HG03066 (cell line): ENCODE results near the gene PLS1.

Experiments
- ATAC-seq: cut with Tn5 transposase; IDR thresholded peaks from one replicate; pipeline ENCODE4 v1.9.1; 2021; ENCODE audit warnings: low read depth; ENCODE audit not compliant: unreplicated experiment

PLS1 gene

GRCh38 chr3:142636664-142637063 is 40.5 kb downstream of the PLS1 start:
- ATAC-seq, result no peak

- no peak for ATAC-seq
Observed at GRCh38 chr3:142638291-142638690, 42.1 kb downstream of the PLS1 start.

GRCh38 chr3:142641504-142641903 is 45.3 kb downstream of the PLS1 start:
- ATAC-seq, result no peak

GRCh38 chr3:142642956-142643355 is 46.8 kb downstream of the PLS1 start:
- ATAC-seq, result no peak

- ATAC-seq, result no peak
Observed at GRCh38 chr3:142644502-142644901, 48.3 kb downstream of the PLS1 start.

GRCh38 chr3:142645236-142645793 is 49.1 kb downstream of the PLS1 start:
- no peak for ATAC-seq

GRCh38 chr3:142646020-142646785 is 50.0 kb downstream of the PLS1 start:
- ATAC-seq, result no peak

- ATAC-seq, result no peak
Observed at GRCh38 chr3:142647856-142648255, 51.7 kb downstream of the PLS1 start.

GRCh38 chr3:142648950-142649349 is 52.8 kb downstream of the PLS1 start:
- no peak for ATAC-seq

GRCh38 chr3:142650001-142650693 is 54.0 kb downstream of the PLS1 start:
- no peak for ATAC-seq

GRCh38 chr3:142651711-142652110 is 55.5 kb downstream of the PLS1 start:
- ATAC-seq, result no peak

GRCh38 chr3:142652826-142653292 is 56.7 kb downstream of the PLS1 start:
- no peak for ATAC-seq

- ATAC-seq, result no peak
Observed at GRCh38 chr3:142656575-142656974, 60.4 kb downstream of the PLS1 start.

- ATAC-seq, result no peak
Observed at GRCh38 chr3:142657033-142657432, 60.8 kb downstream of the PLS1 start.

GRCh38 chr3:142660383-142660782 is 64.2 kb downstream of the PLS1 start:
- ATAC-seq, result no peak

GRCh38 chr3:142660893-142661292 is 64.7 kb downstream of the PLS1 start:
- ATAC-seq, result no peak

- ATAC-seq, result no peak
Observed at GRCh38 chr3:142663865-142664264, 67.7 kb downstream of the PLS1 start.

GRCh38 chr3:142664311-142664710 is 68.1 kb downstream of the PLS1 start:
- ATAC-seq, result no peak

GRCh38 chr3:142664819-142665218 is 68.6 kb downstream of the PLS1 start:
- ATAC-seq, result no peak

GRCh38 chr3:142670120-142670519 is 73.9 kb downstream of the PLS1 start:
- ATAC-seq, result no peak

GRCh38 chr3:142676151-142676550 is 80.0 kb downstream of the PLS1 start:
- no peak for ATAC-seq

- no peak for ATAC-seq
Observed at GRCh38 chr3:142680710-142681109, 84.5 kb downstream of the PLS1 start.
